ENCODE results near the gene ZNF275. TPM values are rescaled to one million over a fixed set of nuclear protein-coding genes. Genes with fewer than 3 reads are reported as not detected.

The ZNF275 gene
- total RNA-seq, 1 experiment from 2014 or later, result 16.6 TPM

- H4K20me1 ChIP-seq (ENCODE audit: insufficient read depth, low read depth, low read length), result no peaks in the 10 kb centered on the region
- H3K79me2 ChIP-seq (ENCODE audit: low read length), result no peaks in the 10 kb centered on the region
- H3K4me3 ChIP-seq (ENCODE audit: low read length), result no peak overlapping the region
- no peak overlapping the region for H3K9ac ChIP-seq (ENCODE audit: low read length)
- H2AFZ ChIP-seq (ENCODE audit: low read length), result no peak overlapping the region
- H3K9me2 ChIP-seq (replicated peaks; ENCODE audit: insufficient read depth, low read length), result no peaks in the 10 kb centered on the region
- DNase-seq, result no peak
- H3K27ac ChIP-seq (ENCODE audit: low read length), result no peak overlapping the region
- H3K4me1 ChIP-seq (ENCODE audit: low read length), result no peaks in the 10 kb centered on the region
- H3K9me3 ChIP-seq (ENCODE audit: low read length), result no peaks in the 10 kb centered on the region
- no peak overlapping the region for H3K4me2 ChIP-seq (ENCODE audit: low read depth, low read length, poor library complexity, severe bottlenecking)
- H3K27me3 ChIP-seq (ENCODE audit: low read length), result no peaks in the 10 kb centered on the region
- no peaks in the 10 kb centered on the region for H3K36me3 ChIP-seq (ENCODE audit: insufficient read depth, low read length)
These were observed 40.5 kb downstream of the ZNF275 start for GRCh38 chrX:153374426-153374825.

- DNase-seq, result no peak
- Histone ChIP-seq H3K4me3 (ENCODE audit: low read length) (no peak overlapping the region), H3K4me1 (ENCODE audit: low read length) (no peaks in the 10 kb centered on the region), H3K79me2 (ENCODE audit: low read length) (no peaks in the 10 kb centered on the region), H3K27ac (ENCODE audit: low read length) (no peak overlapping the region), H2AFZ (ENCODE audit: low read length) (no peak overlapping the region), H3K9me2 (replicated peaks; ENCODE audit: insufficient read depth, low read length) (no peaks in the 10 kb centered on the region), H3K27me3 (ENCODE audit: low read length) (no peaks in the 10 kb centered on the region), H3K36me3 (ENCODE audit: insufficient read depth, low read length) (no peaks in the 10 kb centered on the region), H3K9me3 (ENCODE audit: low read length) (no peaks in the 10 kb centered on the region), H4K20me1 (ENCODE audit: insufficient read depth, low read depth, low read length) (peaks cover 3% of the 10 kb centered on the region; the same call in 1 of the 2 replicates), H3K4me2 (ENCODE audit: low read depth, low read length, poor library complexity, severe bottlenecking) (no peak overlapping the region), H3K9ac (ENCODE audit: low read length) (no peak overlapping the region)
These were observed 41.6 kb downstream of the ZNF275 start for GRCh38 chrX:153375571-153375970.

DNA sequence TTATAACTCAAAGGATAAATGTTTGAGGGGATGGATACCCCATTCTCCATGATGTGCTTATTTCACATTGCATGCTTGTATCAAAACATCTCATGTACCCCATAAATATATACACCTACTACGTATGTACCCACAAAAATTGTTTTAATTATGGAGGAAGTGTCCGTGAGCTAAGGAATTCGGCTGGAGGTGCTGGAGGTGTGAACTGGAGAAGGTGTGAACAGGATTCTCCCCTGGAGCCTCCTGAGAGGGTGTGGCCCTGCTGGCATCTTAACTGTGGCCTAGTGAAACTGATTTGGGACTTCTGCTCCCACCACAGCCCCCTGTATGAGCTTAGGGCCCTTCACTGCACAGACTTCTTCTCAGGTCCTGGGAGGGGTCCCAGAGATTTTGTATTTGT, 43.8 kb downstream of the ZNF275 start:
- Histone ChIP-seq H3K9me3 (ENCODE audit: low read length) (peaks cover 4% of the 10 kb centered on the region), H3K79me2 (ENCODE audit: low read length) (no peaks in the 10 kb centered on the region), H3K4me1 (ENCODE audit: low read length) (no peaks in the 10 kb centered on the region), H3K27me3 (ENCODE audit: low read length) (no peaks in the 10 kb centered on the region), H2AFZ (ENCODE audit: low read length) (no peak overlapping the region), H3K9ac (ENCODE audit: low read length) (no peak overlapping the region), H3K36me3 (ENCODE audit: insufficient read depth, low read length) (no peaks in the 10 kb centered on the region), H3K27ac (ENCODE audit: low read length) (no peak overlapping the region), H3K4me3 (ENCODE audit: low read length) (no peak overlapping the region), H3K4me2 (ENCODE audit: low read depth, low read length, poor library complexity, severe bottlenecking) (no peak overlapping the region), H4K20me1 (ENCODE audit: insufficient read depth, low read depth, low read length) (peaks cover 4% of the 10 kb centered on the region; the same call in 1 of the 2 replicates), H3K9me2 (replicated peaks; ENCODE audit: insufficient read depth, low read length) (no peaks in the 10 kb centered on the region)
- DNase-seq, result no peak

GRCh38 chrX:153378607-153379006, 44.7 kb downstream of the ZNF275 start:
- Histone ChIP-seq H3K4me1 (ENCODE audit: low read length) (no peaks in the 10 kb centered on the region), H3K4me3 (ENCODE audit: low read length) (no peak overlapping the region), H3K9ac (ENCODE audit: low read length) (no peak overlapping the region), H3K9me3 (ENCODE audit: low read length) (peaks cover 7% of the 10 kb centered on the region), H4K20me1 (ENCODE audit: insufficient read depth, low read depth, low read length) (peaks cover 4% of the 10 kb centered on the region; the same call in 1 of the 2 replicates), H3K27ac (ENCODE audit: low read length) (no peak overlapping the region), H2AFZ (ENCODE audit: low read length) (no peak overlapping the region), H3K79me2 (ENCODE audit: low read length) (no peaks in the 10 kb centered on the region), H3K4me2 (ENCODE audit: low read depth, low read length, poor library complexity, severe bottlenecking) (no peak overlapping the region), H3K9me2 (replicated peaks; ENCODE audit: insufficient read depth, low read length) (no peaks in the 10 kb centered on the region), H3K36me3 (ENCODE audit: insufficient read depth, low read length) (no peaks in the 10 kb centered on the region), H3K27me3 (ENCODE audit: low read length) (no peaks in the 10 kb centered on the region)
- no peak for DNase-seq

DNA sequence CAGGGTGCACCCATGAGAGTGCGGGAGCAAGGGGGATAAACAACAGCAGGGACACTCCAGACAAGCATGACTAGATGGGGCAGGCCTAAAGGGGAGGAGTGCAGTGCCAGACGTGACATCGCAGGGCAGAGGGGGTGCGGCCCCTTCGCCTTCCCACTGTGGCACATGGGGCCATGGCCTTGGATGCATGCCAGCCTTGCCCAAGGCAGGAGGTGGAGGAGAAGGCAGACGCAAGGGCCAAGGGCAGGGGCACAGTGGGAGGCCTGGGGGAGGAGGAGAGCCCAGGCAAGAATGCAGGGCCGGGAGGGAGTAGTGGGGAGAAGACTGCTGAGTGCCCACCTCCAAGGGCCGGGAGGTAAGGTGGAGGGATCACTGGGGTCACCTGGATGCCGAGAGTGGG, 45.6 kb downstream of the ZNF275 start:
- H3K27ac ChIP-seq (ENCODE audit: low read length), result no peak overlapping the region
- H3K4me3 ChIP-seq (ENCODE audit: low read length), result no peak overlapping the region
- H3K9me2 ChIP-seq (replicated peaks; ENCODE audit: insufficient read depth, low read length), result no peaks in the 10 kb centered on the region
- peaks cover 4% of the 10 kb centered on the region; the same call in 1 of the 2 replicates for H4K20me1 ChIP-seq (ENCODE audit: insufficient read depth, low read depth, low read length)
- H3K4me1 ChIP-seq (ENCODE audit: low read length), result no peaks in the 10 kb centered on the region
- peaks cover 7% of the 10 kb centered on the region for H3K9me3 ChIP-seq (ENCODE audit: low read length)
- H3K9ac ChIP-seq (ENCODE audit: low read length), result no peak overlapping the region
- DNase-seq, result no peak
- H2AFZ ChIP-seq (ENCODE audit: low read length), result no peak overlapping the region
- H3K36me3 ChIP-seq (ENCODE audit: insufficient read depth, low read length), result no peaks in the 10 kb centered on the region
- no peak overlapping the region for H3K4me2 ChIP-seq (ENCODE audit: low read depth, low read length, poor library complexity, severe bottlenecking)
- no peaks in the 10 kb centered on the region for H3K79me2 ChIP-seq (ENCODE audit: low read length)
- no peaks in the 10 kb centered on the region for H3K27me3 ChIP-seq (ENCODE audit: low read length)

DNA sequence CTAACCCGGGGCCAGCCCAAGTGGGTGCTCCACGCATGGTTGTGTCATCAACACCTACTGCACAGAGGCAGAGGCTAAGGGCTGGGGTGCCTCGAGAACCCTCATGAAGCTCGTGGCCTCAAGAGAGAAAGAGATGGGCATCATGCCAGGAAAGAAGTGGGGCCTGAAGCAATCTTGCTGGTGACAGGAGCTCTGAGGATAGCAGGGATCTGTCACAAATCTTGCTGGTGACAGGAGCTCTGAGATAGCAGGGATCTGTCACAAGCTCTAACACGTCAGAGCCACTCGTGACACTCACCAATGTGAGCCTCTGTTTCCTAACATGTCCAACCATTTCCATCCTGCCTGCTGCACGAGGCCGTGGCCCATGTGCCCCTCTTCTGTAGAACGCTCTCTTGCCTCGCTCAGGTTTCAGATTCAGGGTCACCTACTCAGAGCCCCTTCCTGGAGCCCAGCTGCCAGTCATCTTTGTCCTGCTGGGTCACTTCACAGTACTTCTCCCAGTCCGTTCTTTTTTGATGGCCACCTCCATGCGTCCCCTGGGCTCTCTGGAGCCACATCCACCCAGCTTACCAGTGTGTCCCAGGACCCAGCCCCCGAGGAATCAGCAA, 46.1 kb downstream of the ZNF275 start:
- no peak overlapping the region for H3K27ac ChIP-seq (ENCODE audit: low read length)
- H3K4me2 ChIP-seq (ENCODE audit: low read depth, low read length, poor library complexity, severe bottlenecking), result no peak overlapping the region
- H3K4me1 ChIP-seq (ENCODE audit: low read length), result no peaks in the 10 kb centered on the region
- H3K9ac ChIP-seq (ENCODE audit: low read length), result no peak overlapping the region
- H3K79me2 ChIP-seq (ENCODE audit: low read length), result no peaks in the 10 kb centered on the region
- no peak overlapping the region for H2AFZ ChIP-seq (ENCODE audit: low read length)
- H3K27me3 ChIP-seq (ENCODE audit: low read length), result no peaks in the 10 kb centered on the region
- no peak for DNase-seq
- peaks cover 4% of the 10 kb centered on the region; the same call in 1 of the 2 replicates for H4K20me1 ChIP-seq (ENCODE audit: insufficient read depth, low read depth, low read length)
- no peaks in the 10 kb centered on the region for H3K9me2 ChIP-seq (replicated peaks; ENCODE audit: insufficient read depth, low read length)
- peaks cover 7% of the 10 kb centered on the region for H3K9me3 ChIP-seq (ENCODE audit: low read length)
- H3K36me3 ChIP-seq (ENCODE audit: insufficient read depth, low read length), result no peaks in the 10 kb centered on the region
- no peak overlapping the region for H3K4me3 ChIP-seq (ENCODE audit: low read length)

DNA sequence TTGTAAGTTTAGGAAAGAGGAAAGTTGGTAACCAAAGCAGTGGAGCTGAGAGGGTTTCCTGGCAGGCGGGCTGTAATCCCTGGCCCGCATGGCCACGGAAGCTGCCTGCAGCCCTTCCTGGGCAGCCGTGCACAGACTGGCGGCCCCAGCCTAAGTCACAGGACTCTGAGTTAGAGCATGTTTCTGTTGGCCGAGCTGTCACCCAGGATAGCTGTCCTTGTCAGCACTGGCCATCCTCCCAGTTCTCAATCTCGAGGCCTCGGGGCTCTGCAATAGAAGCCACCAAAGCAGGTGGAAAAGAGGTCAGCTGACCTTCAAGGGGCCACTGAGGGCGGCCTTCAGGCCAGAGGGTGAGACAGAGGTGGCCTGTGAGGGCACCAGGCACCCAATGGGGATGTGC, 46.7 kb downstream of the ZNF275 start:
- H3K4me2 ChIP-seq (ENCODE audit: low read depth, low read length, poor library complexity, severe bottlenecking), result no peak overlapping the region
- no peak for DNase-seq
- no peak overlapping the region for H3K9ac ChIP-seq (ENCODE audit: low read length)

DNA sequence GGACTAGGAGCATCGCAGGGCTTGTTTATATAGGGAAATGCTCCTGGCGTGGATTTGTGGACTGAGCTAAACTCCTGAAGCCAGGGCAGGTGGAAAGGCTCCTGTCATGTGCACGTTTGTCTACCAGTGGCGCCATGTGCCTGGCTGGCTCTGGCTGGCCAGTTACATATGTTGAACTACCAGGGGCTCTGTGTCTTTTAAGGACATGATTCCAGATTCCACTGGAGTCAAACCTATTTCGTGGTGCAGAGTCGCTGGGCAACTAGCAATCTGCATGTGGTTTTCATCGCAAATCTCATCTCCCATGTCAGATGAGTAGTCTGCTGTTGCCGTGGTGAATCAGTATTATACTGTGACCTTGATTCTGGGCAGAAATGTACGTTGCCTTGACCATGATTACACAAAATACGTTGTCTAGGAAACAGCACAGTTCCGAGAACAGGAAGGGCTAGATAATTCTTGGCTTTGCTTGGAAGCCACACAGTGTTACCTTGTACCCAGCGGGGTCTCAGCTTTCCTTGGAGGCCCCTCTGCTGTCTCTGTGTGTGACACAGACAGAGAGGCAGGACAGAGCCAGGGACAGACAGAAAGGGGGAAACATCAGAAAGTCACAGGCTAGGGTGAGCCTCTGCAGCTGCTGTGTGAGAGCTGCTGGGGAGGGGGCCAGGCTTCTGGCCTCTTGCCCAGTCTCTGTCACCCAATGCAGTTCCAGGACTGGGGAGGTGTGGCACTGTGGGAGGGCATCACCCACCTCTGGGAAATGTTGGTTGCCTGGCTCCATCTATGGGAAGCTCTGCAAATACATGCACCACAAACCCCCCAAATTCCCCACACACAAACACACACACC, 48.0 kb downstream of the ZNF275 start:
- Histone ChIP-seq H2AFZ (ENCODE audit: low read length) (no peak overlapping the region), H3K4me2 (ENCODE audit: low read depth, low read length, poor library complexity, severe bottlenecking) (no peak overlapping the region)

More for the DNA sequence above, 46.7 kb downstream of the ZNF275 start:
- H3K36me3 ChIP-seq (ENCODE audit: insufficient read depth, low read length), result no peaks in the 10 kb centered on the region
- no peak overlapping the region for H3K4me3 ChIP-seq (ENCODE audit: low read length)
- H3K79me2 ChIP-seq (ENCODE audit: low read length), result no peaks in the 10 kb centered on the region
- peaks cover 4% of the 10 kb centered on the region; the same call in 1 of the 2 replicates for H4K20me1 ChIP-seq (ENCODE audit: insufficient read depth, low read depth, low read length)
- no peaks in the 10 kb centered on the region for H3K4me1 ChIP-seq (ENCODE audit: low read length)
- no peaks in the 10 kb centered on the region for H3K27me3 ChIP-seq (ENCODE audit: low read length)
- no peak overlapping the region for H3K27ac ChIP-seq (ENCODE audit: low read length)
- no peak overlapping the region for H2AFZ ChIP-seq (ENCODE audit: low read length)
- peaks cover 7% of the 10 kb centered on the region for H3K9me3 ChIP-seq (ENCODE audit: low read length)
- H3K9me2 ChIP-seq (replicated peaks; ENCODE audit: insufficient read depth, low read length), result no peaks in the 10 kb centered on the region

More for the DNA sequence above, 48.0 kb downstream of the ZNF275 start:
- no peak overlapping the region for H3K9ac ChIP-seq (ENCODE audit: low read length)
- no peaks in the 10 kb centered on the region for H3K4me1 ChIP-seq (ENCODE audit: low read length)
- no peaks in the 10 kb centered on the region for H3K9me2 ChIP-seq (replicated peaks; ENCODE audit: insufficient read depth, low read length)
- no peak overlapping the region for H3K27ac ChIP-seq (ENCODE audit: low read length)
- no peak for DNase-seq
- H3K27me3 ChIP-seq (ENCODE audit: low read length), result no peaks in the 10 kb centered on the region
- H3K79me2 ChIP-seq (ENCODE audit: low read length), result no peaks in the 10 kb centered on the region
- peaks cover 7% of the 10 kb centered on the region for H3K9me3 ChIP-seq (ENCODE audit: low read length)
- H4K20me1 ChIP-seq (ENCODE audit: insufficient read depth, low read depth, low read length), result peaks cover 4% of the 10 kb centered on the region; the same call in 1 of the 2 replicates
- H3K4me3 ChIP-seq (ENCODE audit: low read length), result no peak overlapping the region
- H3K36me3 ChIP-seq (ENCODE audit: insufficient read depth, low read length), result no peaks in the 10 kb centered on the region

Data from Karpas-422 (cell line).